GM18499 (cell line): ENCODE data around the gene CEL.

ENCODE experiments used
- ATAC-seq: cut with Tn5 transposase; IDR thresholded peaks from one replicate; pipeline ENCODE4 v1.9.1; 2021; ENCODE audit warnings: moderate number of reproducible peaks; ENCODE audit not compliant: insufficient read depth, unreplicated experiment

CEL gene

DNA sequence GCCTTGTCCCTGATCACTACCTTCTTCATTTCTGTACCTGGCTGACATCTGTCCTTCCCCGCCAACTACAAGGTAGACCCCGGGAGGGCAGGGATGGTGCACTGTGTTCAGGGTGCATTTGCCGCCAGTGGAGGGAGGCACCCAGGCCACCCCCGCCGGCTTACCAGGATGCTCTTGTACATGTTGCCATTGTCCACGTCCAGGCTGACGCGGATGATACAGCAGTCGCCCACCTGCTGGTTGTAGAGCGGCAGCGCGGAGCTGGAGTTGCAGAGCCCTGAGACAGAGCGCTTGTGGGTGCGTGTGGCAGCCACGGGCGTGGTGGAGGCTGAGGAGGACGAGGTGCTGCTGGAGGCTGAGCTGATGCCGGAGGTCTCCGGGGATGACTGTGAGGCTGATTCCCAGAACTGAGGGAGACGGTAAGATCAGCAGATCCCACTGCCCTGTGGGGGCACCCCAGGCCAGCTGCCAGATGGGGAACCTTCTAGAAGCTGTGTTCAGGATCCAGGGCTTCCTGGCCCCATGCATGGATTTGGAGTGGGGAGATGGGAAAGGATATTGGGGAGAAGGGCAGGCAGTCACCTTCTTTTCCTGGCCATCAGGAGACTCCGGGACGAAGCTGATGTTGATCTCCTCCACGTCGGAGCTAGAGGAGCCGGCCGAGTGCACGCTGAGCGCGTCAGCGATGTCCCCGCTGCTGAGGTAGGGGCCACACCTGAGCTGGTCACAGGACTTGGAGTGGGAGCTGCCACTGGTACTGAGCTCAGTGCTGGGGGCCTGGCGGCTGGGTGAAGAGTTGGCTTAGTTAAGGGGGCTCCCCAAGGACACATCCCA is 39.8 kb downstream of the CEL start:
- no peak for ATAC-seq

DNA sequence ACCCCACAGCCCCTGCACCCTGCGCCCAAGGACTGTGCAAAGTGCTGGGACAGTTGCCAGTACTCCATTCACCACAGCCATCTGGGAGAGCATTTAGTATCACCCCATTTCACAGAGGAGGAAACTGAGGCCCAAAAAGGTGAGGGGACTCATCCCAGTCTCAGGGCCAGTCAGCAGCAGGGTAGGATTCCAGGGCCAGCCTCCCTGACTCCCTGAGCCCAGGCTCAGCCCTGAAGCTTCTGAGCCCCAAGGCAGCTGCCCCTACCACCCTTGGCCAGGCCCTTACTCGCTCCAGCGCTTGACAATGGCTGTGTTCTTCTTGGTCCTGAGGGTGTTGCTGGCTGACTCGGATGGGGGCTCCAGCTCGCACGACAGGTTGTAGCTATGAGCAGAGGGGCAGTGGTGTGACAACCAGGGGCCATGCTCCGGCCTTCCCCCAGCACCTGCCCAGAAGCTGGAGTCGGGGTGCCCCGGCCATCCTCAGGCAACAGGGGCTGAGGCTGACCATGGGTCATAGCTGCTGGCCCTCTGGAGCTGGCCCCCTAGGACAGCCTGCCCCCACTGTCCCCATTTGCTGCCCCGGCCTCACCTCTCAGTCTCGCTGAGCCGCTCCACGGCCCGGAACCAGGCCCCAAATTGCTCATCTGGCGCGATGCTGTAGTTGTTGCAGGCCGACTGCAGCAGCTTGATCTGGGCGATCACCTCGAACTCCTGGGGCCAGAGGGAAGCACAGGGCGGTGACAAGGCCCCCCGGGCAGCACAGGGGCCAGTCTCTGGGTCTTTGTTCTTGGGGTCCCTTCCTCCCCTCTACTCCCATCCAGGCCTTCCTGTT is 40.6 kb downstream of the CEL start:
- no peak for ATAC-seq

DNA sequence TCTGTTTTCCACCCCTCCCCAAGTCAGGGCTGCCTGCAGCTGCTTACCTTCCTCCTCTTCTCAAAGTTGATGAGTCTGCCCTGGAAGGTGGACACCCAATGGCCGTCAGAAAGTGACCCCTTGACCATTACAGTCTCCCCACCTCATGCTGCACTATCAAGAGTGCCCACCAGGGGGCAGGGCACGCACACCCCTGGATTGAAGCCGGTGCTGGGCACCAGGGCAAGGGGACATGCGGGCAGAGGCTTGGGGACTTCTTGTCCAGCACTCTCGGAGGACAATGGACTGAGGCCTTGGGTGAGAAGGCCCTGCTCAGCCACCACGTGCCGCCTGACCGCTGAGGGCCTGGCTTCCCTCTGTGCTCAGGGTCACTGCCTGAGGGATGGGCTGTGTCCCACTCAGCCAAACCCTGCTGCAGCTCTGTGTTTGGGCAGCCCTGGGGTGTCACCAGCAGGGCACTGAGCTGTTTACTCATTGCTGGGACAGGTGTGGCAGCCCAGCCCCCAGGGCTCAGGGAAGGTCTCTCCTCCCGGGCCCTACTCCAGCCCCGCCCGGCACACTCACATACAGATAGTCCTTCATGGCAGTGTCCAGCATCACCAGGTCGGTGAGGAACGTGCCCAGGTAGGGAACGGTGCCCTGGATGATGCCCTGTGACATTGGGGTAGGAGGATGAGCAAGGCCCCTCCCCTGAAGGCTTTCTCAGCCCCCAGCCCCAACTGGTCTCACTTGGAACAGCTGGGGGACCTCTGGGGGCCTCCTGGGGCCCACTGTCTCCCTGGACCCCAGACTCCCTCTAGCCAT is 41.6 kb downstream of the CEL start:
- ATAC-seq: no peak

DNA sequence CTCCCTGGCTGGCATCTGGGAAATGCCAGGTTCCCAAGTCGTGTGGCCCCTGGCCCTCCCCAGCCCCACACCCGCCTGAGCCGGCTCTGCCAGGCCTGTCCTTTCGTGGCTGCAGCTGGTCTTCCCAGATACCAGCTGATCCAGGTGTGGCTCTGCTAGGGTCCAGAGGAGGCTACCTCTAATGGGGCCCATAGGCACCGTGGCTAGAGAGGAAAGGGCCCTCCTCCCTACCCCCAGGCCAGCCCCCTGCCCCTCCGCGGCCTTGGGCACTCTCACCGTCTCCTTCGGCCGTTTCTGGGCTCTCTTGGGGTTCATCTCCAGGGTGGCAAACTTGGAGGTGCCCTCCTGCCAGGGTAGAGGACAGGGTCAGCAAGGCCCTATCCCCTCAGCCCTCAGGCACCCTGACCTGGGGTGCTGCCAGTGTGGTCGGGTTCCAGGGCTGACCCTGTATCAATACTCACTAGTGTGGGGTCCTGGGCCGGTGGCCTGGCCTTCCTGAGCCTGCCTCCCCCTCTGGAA is 42.3 kb downstream of the CEL start:
- ATAC-seq: no peak

DNA sequence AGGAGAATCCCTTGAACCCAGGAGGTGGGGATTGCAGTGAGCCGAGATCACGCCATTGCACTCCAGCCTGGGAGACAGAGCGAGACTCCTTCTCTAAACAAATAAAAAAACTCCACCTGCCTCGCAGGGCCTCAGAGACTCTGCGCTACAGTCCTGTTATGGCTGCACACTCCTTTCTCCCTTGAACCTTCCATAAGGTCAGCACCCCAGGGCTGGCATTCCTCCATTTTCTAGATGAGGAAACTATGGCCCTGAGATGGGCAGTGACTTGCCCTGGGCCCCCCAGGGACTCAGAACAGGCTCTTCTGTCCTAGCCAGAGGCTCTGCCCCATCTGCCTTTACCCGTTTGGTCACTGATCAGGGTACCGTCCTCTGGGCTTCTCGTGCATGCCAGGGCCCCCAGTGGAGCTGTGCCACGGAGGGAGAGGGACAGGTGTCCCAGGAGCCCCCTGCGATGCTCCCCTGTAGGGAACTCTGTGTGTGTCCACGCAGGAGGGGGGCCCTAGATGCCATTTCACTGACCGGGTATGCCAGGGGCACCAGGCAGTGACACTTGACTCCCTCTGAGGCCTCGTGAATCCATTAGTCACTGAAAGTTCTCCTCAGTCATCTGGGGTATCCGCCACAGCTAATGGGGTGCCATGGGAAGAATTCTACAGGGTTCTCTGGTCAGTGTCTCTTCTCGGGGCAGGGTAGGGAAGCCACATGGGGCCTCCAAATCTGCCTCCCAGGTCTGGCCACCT is 43.1 kb downstream of the CEL start:
- no peak for ATAC-seq

DNA sequence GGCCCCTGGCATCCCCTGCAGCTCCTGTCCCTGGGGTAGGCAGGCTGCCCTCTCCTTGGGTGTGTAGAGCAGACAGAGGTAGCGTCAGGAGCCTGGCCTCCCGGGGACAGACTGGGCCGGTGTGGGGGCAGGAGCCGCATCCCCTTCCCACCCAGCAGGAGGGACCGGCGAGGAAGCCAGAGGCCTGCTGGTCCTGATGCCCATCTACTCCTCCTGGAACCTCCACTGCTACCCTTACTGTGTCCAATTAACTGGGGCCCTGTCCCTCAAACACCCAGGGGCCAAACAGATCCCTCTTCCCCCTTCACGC is 43.6 kb downstream of the CEL start:
- no peak for ATAC-seq

DNA sequence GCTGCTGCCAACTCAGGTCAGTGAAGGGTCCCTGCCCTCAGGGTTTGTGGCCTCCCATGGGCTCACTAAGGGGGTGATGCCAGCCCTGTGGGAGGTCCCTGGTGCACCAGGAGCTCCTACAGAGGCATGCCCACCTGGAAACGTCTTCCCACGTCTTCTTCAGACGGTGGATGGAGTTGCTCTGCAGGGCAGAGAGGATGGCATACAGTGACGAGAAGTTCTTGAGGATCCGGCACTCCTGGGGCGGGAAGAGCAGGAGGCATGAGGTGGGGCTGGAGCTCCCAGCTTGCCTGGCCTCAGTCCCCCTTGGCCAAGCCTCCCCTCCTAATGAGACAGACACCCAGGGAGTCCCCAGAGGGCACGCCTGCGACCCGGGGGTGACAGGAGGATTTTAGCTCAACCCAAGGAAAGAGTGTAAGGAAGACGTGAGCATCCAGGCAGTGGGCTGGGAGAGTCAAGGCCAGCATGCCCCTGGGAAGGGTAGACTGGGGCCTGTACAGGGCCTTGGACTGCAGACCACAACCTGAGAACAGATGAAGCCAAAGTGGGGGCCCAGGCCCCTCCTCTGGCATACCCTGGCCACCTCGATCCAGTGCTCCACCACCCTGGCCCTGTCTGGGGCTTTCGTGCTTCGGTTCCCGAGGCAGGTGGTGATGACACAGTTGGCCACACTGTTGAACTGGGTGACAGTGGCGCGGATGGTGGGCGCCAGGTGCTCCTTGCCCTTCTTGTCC is 44.9 kb downstream of the CEL start:
- no peak for ATAC-seq

DNA sequence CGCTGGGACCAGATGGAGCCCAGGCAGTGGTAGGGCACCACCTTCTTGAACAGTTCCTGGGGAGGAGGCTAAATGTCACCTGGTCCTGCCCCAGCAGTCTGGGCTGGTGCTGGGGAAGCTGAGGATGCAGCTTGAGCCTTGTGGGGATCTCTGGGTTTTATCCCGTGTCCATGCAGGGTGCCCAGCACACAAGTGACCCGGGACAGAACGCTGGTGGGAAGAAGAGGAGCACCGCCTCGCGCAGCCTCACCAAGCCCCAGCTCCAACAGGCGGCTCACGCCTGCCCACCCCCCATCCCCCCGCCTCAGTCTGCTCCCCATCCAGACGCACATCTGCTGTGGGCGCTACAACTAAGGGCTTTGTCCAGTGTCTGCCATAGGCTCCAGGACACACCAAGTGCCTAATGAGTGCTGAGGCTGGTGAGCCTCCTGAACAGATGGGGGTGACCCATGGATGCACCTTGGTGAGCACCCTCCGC is 45.5 kb downstream of the CEL start:
- no peak for ATAC-seq

DNA sequence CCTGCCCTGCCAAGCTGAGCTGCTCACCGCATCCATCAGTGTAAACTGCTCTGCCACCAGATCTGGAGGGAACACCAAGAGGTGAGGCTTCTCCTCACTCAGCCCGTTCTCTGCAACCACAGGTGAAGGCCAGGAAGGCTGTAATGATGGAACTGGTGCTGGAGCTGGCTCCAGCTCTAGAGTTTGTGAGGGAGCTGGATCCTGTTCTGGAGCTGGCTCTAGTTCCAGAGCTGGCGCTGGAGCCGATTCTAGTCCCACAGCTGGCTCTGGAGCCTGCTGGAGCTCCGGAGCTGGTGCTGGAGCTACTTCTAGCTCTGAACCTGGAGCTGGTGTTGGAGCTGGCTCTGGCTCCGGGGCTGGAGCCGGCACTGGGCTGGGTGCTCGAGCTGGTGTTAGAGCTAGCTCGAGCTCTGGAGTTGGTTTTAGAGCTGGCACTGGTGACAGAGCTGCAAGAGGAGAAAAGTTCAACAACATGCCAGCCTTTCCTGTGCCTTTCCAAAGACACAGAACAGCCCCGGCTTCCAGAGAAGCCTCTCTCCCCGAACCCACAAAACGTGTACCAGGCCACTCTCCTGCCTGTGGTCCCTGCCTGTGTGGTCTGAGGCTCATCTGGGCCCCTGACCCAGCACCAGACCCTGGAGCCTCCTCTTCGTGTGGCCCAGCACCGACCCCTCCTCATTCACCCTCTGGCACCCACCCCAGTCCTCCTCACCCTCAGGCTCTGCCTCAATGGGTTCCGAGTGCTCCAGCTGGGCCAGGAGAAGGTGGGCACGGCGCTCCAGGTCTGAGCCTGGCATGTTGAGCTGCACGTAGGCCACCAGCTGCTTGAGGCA is 46.4 kb downstream of the CEL start:
- no peak for ATAC-seq

DNA sequence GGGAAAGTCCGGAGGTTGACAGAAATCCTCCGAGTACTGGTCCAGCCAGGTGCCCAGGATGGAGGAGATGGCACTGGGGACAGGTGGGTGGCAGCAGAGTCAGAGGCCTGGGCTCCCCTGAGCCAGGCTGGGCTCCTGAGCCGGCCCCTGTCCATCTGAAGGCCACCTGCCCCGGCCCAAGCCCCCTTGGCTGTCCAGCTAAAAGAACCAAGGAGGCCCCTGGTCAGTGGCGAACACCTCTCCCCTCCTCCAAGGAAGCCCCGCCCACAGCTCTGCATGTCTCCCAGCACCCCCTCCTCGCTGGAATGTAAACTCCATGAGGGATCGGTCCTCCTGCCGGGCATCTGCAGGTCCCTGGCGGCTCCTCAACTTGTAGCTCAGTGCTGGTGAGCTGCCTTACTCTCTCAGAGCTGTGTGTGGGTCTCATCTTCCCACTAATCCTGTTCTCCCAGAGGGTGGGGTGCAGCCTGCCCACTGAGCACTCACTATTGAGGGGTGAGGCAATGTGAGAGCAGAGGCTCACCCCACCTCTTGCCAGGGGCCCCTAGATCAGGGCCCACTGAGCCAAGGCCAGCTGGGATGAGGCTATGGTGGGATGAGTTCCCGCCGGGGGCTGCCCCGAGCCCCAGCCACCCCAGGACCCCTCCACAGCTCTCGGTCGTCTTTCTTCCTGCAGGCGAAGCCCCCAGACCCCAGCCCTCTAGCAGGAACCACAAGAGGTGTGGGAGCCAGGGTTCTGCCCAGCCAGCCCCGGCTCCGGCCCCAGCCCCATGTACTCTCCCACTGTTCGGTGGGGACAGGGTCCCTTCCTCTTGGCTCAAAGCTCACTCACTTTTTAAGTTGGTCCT is 47.2 kb downstream of the CEL start:
- ATAC-seq: no peak

DNA sequence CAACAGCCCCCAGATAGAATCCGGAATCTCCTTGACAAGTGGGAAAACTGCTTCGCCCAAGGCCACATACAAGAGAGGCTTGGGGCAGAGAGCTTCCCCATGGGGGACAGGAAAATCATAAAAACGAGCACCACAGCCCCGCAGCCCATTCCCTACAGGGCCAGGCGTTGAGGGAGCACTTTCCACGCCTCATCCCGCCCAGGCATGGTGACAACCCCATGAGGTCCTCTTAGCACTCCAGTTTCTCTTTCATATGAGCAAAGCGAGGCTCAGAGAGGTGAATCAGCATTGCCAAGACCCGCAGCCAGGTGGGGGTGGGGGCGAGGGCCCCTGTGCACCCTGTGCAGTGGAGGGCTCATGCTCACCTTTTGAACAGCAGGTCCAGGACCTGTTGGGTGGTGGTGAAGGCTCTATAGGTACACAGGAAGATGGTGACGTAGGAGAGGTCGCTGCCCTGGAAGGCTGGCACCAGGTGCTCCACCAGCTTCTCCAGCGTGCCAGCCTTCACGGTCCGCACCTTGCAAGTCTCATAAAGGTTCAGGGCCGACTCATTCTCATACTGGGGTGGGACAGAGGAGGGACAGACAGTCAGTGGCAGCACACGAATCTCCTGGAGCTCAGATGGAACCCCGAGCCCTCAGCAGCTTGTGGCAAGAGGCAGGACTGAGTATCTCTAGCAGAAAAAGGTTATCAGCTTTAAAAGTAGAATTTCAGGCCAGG is 48.3 kb downstream of the CEL start:
- ATAC-seq: no peak

DNA sequence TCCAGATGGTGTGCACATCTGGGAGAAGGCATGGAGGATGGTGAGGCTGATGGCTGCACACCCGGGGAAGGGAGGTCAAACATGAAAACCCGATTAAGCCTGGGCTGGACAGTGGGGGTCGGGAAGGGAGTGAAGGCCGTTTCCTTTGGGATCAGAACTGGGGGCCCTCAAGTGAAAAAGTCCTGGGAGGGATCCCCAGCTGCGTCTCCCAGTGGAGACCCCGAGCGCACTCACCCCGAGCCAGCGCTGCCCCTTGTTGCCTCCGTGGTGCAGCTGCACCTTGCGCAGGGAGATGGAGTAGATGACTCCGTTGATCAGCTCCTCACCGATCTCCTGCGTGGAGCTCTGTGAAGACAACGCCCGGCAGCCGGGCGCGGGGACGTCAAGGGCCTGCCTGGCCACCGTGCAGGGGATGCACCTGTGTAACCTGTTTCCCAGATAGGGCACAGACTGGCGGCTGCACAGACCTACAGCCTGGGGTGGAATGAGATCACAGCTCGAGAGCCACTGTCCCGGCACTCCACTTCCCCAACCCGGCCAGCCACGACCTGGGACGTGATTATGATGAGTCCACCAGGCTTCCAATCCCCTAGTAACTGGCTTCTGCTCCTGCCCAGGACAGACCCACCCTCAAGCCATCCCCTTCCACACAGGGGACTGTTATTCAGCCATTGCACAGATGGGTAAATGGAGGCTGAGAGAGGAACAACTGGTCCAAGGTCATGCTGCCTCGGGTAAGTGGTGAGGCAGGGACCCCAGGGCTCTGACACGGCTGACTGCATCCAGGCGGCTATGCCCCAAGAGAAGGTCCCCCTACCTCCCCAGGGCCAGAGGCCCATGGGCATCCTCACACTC is 50.3 kb downstream of the CEL start:
- no peak for ATAC-seq

DNA sequence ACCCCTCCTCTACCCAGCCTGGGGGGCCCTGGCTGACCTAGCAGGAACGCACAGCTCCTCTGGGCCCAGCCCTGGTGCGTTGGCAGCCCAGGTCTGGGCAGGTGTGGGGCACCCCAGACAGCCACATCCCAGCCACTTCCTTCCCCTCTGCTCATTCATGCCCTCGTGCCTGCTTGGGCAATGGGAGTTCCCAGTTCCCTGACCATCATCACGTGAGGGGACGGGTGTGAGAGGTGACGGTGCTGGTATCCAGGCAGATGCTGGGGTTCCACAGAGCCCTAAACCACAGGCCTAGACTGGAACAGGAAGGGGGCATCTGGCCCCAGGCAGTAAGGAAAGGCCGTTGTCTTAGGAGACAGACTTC is 50.9 kb downstream of the CEL start:
- no peak for ATAC-seq

DNA sequence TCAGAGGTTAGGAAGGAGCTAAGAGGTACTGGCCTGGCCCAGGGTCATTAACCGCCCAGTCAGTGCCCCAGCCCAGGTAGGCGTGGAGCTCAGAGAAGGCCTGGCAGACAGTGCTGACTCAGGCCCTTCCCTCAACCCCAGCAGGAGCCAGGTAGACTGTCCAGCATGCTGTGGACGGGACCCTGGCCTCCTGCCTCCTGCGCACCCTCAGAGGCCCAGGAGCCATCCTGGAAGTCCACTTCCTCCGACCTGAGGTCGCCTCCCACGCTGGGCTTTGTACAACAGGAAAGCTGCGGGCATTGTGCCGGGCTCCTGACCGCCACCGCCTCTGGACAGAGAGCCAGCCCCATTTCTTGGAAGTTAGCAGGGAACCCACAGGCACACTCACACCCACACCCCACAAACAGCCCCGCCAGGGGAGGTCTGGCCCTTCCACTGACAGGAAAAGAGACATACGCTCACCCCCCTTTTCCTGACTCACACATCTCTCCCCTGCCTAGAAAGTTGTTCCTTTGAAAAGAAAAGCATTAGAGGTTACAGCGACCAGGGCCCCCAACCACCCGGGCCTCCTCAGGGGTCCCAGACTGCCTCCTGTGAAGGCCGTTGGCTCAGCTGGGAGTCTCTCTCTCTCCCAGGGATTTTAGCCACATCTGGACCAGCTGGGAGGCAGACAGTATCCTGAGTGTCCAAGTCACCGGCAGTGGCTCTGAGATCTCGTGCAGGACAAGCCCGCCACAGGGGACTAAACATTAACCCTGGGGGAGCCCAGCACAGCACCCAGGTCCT is 51.6 kb downstream of the CEL start:
- ATAC-seq: no peak
